ENCODE data around the gene PRND.
A peak's percentile ranks its signal among the peaks of the same experiment; 100 is the strongest.

Gene PRND

DNA sequence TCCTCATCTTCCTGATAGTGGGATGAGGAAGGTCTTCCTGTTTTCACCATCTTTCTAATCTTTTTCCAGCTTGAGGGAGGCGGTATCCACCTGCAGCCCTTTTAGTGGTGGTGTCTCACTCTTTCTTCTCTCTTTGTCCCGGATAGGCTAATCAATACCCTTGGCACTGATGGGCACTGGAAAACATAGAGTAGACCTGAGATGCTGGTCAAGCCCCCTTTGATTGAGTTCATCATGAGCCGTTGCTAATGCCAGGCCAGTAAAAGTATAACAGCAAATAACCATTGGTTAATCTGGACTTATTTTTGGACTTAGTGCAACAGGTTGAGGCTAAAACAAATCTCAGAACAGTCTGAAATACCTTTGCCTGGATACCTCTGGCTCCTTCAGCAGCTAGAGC lies 21.8 kb upstream of the PRND start:
- ATAC-seq: no peak
- no peak for TF ChIP-seq ARNTL (CRISPR knock-in tag; IDR thresholded peaks at IDR 0.05; ENCODE audit: borderline replicate concordance, low read depth)
- TF ChIP-seq CSRNP3 (CRISPR knock-in tag; IDR thresholded peaks at IDR 0.05): no peak
- TF ChIP-seq TCF4 (CRISPR knock-in tag; IDR thresholded peaks at IDR 0.05; ENCODE audit: borderline replicate concordance): no peak
- TF ChIP-seq ZC3H10 (CRISPR knock-in tag; IDR thresholded peaks at IDR 0.05): no peak
- TF ChIP-seq ZFP3 (CRISPR knock-in tag; IDR thresholded peaks at IDR 0.05): no peak
- no peak for TF ChIP-seq ZNF70 (CRISPR knock-in tag; IDR thresholded peaks at IDR 0.05)
- no peak for TF ChIP-seq ZNF565 (CRISPR knock-in tag; conservative IDR thresholded peaks at IDR 0.05; ENCODE audit: low read depth)
- TF ChIP-seq, protein P1, sequence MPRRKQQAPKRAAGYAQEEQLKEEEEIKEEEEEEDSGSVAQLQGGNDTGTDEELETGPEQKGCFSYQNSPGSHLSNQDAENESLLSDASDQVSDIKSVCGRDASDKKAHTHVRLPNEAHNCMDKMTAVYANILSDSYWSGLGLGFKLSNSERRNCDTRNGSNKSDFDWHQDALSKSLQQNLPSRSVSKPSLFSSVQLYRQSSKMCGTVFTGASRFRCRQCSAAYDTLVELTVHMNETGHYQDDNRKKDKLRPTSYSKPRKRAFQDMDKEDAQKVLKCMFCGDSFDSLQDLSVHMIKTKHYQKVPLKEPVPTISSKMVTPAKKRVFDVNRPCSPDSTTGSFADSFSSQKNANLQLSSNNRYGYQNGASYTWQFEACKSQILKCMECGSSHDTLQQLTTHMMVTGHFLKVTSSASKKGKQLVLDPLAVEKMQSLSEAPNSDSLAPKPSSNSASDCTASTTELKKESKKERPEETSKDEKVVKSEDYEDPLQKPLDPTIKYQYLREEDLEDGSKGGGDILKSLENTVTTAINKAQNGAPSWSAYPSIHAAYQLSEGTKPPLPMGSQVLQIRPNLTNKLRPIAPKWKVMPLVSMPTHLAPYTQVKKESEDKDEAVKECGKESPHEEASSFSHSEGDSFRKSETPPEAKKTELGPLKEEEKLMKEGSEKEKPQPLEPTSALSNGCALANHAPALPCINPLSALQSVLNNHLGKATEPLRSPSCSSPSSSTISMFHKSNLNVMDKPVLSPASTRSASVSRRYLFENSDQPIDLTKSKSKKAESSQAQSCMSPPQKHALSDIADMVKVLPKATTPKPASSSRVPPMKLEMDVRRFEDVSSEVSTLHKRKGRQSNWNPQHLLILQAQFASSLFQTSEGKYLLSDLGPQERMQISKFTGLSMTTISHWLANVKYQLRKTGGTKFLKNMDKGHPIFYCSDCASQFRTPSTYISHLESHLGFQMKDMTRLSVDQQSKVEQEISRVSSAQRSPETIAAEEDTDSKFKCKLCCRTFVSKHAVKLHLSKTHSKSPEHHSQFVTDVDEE (CRISPR knock-in tag; IDR thresholded peaks at IDR 0.05): no peak
- no peak for TF ChIP-seq CSDC2 (CRISPR knock-in tag; IDR thresholded peaks at IDR 0.05)
- no peak for TF ChIP-seq ESRRG (CRISPR knock-in tag; IDR thresholded peaks at IDR 0.05)

- peak; percentile 50 for ATAC-seq
- TF ChIP-seq SNAI2 (CRISPR knock-in tag; IDR thresholded peaks at IDR 0.05): no peak
- no peak for TF ChIP-seq ESRRG (CRISPR knock-in tag; IDR thresholded peaks at IDR 0.05)
- no peak for TF ChIP-seq ARNTL (CRISPR knock-in tag; IDR thresholded peaks at IDR 0.05; ENCODE audit: borderline replicate concordance, low read depth)
- TF ChIP-seq GLIS3 (CRISPR knock-in tag; IDR thresholded peaks at IDR 0.05): no peak
- TF ChIP-seq TCF4 (CRISPR knock-in tag; IDR thresholded peaks at IDR 0.05; ENCODE audit: borderline replicate concordance): no peak
- TF ChIP-seq, protein P2, sequence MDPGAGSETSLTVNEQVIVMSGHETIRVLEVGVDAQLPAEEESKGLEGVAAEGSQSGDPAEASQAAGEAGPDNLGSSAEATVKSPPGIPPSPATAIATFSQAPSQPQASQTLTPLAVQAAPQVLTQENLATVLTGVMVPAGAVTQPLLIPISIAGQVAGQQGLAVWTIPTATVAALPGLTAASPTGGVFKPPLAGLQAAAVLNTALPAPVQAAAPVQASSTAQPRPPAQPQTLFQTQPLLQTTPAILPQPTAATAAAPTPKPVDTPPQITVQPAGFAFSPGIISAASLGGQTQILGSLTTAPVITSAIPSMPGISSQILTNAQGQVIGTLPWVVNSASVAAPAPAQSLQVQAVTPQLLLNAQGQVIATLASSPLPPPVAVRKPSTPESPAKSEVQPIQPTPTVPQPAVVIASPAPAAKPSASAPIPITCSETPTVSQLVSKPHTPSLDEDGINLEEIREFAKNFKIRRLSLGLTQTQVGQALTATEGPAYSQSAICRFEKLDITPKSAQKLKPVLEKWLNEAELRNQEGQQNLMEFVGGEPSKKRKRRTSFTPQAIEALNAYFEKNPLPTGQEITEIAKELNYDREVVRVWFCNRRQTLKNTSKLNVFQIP (CRISPR knock-in tag; IDR thresholded peaks at IDR 0.05; ENCODE audit: borderline replicate concordance, low read depth): no peak
- no peak for TF ChIP-seq ZNF70 (CRISPR knock-in tag; IDR thresholded peaks at IDR 0.05)
- no peak for TF ChIP-seq ZFP3 (CRISPR knock-in tag; IDR thresholded peaks at IDR 0.05)
Measured at GRCh38 chr20:4702562-4703280, 19.0 kb upstream of the PRND start.

- no peak for ATAC-seq
- TF ChIP-seq TCF4 (CRISPR knock-in tag; IDR thresholded peaks at IDR 0.05; ENCODE audit: borderline replicate concordance): no peak
- no peak for TF ChIP-seq CSRNP3 (CRISPR knock-in tag; IDR thresholded peaks at IDR 0.05)
- TF ChIP-seq GLIS3 (CRISPR knock-in tag; IDR thresholded peaks at IDR 0.05): no peak
- TF ChIP-seq OSR1 (CRISPR knock-in tag; IDR thresholded peaks at IDR 0.05): no peak
- no peak for TF ChIP-seq TOX (CRISPR knock-in tag; IDR thresholded peaks at IDR 0.05; ENCODE audit: borderline replicate concordance)
- no peak for TF ChIP-seq ZFP3 (CRISPR knock-in tag; IDR thresholded peaks at IDR 0.05)
- TF ChIP-seq CREB5 (CRISPR knock-in tag; IDR thresholded peaks at IDR 0.05; ENCODE audit: low read depth): no peak
- TF ChIP-seq BACH2 (CRISPR knock-in tag; IDR thresholded peaks at IDR 0.05; ENCODE audit: borderline replicate concordance): no peak
- TF ChIP-seq ZC3H10 (CRISPR knock-in tag; IDR thresholded peaks at IDR 0.05): no peak
- TF ChIP-seq ZNF565 (CRISPR knock-in tag; conservative IDR thresholded peaks at IDR 0.05; ENCODE audit: low read depth): no peak
- no peak for TF ChIP-seq ZFP30 (CRISPR knock-in tag; IDR thresholded peaks at IDR 0.05)
- TF ChIP-seq ZNF70 (CRISPR knock-in tag; IDR thresholded peaks at IDR 0.05): no peak
- TF ChIP-seq, protein P1 (CRISPR knock-in tag; IDR thresholded peaks at IDR 0.05): no peak
- no peak for TF ChIP-seq PATZ1 (CRISPR knock-in tag; IDR thresholded peaks at IDR 0.05; ENCODE audit: borderline replicate concordance)
- TF ChIP-seq ZNF8 (CRISPR knock-in tag; IDR thresholded peaks at IDR 0.05): no peak
- TF ChIP-seq RARB (CRISPR knock-in tag; IDR thresholded peaks at IDR 0.05): no peak
- no peak for TF ChIP-seq ARNTL (CRISPR knock-in tag; IDR thresholded peaks at IDR 0.05; ENCODE audit: borderline replicate concordance, low read depth)
- TF ChIP-seq ISL1 (CRISPR knock-in tag; IDR thresholded peaks at IDR 0.05): no peak
- TF ChIP-seq PPARA (CRISPR knock-in tag; IDR thresholded peaks at IDR 0.05; ENCODE audit: borderline replicate concordance): no peak
- TF ChIP-seq SNAI2 (CRISPR knock-in tag; IDR thresholded peaks at IDR 0.05): no peak
Measured at GRCh38 chr20:4703281-4703676, 18.4 kb upstream of the PRND start.

Measured in SK-N-SH treated with all-trans-retinoic acid at 6 μM for 48 hours (cell line).